Measurements from ENCODE around the gene DAGLB. TPM values are rescaled to one million over a fixed set of nuclear protein-coding genes. Genes with fewer than 3 reads are reported as not detected.
A peak's percentile ranks its signal among the peaks of the same experiment; 100 is the strongest.

Gene DAGLB
- total RNA-seq, 3 donors from 2014 or later (not counting 1 experiment from before 2014, with no cell fraction given), result 20.3 to 25.6 (median 25.2) TPM

DNA sequence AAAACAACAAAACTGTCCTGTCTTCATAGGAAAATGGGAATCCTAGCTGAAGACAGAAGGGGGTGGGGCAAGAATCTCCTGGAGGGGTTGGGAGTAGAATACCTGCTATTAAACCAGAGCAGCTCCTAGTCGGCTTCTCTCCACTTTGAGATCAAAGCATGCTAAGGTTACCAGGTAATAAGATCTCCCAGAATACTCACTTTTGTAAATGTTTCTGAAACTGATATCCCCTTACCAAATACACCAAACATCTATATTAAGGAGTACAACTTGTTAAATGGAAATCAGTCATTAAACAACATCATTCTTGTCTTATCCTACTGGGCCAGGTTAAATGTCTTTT is 29.5 kb upstream of the DAGLB start:
- no peak overlapping the region for H3K4me3 ChIP-seq (ENCODE audit: low read length)
- no peak overlapping the region for H3K27ac ChIP-seq (ENCODE audit: low read length)
- Mint-ChIP-seq H3K4me1 (peaks cover 86 to 88% of the 10 kb centered on the region in 2 donors), H3K4me3 (peak overlapping the region; percentile 45), H3K9me3 (no peaks in the 10 kb centered on the region), H3K27ac (peak overlapping the region; percentile 94), H3K36me3 (no peaks in the 10 kb centered on the region), H3K27me3 (ENCODE audit: low read depth in 2 of 2) (no peaks in the 10 kb centered on the region)
- no peaks in the 10 kb centered on the region for H3K9me3 ChIP-seq (ENCODE audit: control insufficient read depth, insufficient read depth, low read length)
- ATAC-seq (no peak), DNase-seq (no peak)
- peaks cover 16% of the 10 kb centered on the region for H3K36me3 ChIP-seq (ENCODE audit: control insufficient read depth, insufficient read depth, low read length)
- intact Hi-C loops (cut with micrococcal nuclease), result no loop called here
- TF ChIP-seq, protein P1, sequence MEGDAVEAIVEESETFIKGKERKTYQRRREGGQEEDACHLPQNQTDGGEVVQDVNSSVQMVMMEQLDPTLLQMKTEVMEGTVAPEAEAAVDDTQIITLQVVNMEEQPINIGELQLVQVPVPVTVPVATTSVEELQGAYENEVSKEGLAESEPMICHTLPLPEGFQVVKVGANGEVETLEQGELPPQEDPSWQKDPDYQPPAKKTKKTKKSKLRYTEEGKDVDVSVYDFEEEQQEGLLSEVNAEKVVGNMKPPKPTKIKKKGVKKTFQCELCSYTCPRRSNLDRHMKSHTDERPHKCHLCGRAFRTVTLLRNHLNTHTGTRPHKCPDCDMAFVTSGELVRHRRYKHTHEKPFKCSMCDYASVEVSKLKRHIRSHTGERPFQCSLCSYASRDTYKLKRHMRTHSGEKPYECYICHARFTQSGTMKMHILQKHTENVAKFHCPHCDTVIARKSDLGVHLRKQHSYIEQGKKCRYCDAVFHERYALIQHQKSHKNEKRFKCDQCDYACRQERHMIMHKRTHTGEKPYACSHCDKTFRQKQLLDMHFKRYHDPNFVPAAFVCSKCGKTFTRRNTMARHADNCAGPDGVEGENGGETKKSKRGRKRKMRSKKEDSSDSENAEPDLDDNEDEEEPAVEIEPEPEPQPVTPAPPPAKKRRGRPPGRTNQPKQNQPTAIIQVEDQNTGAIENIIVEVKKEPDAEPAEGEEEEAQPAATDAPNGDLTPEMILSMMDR (IDR thresholded peaks at IDR 0.05), result no peak
- no peaks in the 10 kb centered on the region for H3K27me3 ChIP-seq (ENCODE audit: control insufficient read depth, insufficient read depth, low read length)
- WGBS (ENCODE audit: insufficient coverage), result 100% methylated on average over 1 of the region's 1 CpG
- peaks cover 63% of the 10 kb centered on the region for H3K4me1 ChIP-seq (ENCODE audit: control insufficient read depth, insufficient read depth, low read length)

DNA sequence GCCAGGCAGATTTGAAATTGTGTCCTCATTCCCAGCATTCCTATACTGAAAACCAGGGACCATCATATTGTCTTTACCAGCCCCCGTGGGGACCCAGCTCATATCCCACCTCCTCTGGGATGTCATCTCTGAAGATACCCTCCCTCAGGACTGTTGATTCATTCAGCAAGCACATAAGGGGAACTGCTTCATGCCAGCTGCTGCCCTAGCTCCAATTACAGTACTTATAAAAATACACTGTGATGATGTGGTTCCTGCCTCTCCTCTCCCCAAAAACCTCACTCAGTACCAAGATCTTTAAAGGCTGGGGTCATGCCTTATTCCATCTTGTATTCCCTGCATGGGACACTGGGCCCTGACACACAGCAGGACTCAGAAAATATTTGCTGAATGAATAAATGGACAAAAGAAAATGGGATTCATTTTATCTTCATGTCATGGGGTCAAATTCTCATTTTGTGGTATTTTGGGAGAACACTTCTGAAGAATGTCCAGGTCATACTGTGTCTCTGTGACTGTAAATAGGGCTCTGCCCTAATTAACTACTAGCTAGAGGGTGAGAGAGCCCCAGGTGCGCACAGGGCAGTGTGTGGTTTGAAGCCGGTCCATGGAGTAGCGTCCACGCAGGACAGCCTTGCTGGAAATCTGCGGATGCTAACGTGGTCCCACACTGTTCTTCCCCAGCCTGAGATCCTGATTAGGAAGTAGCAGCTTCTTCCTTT is 29.0 kb upstream of the DAGLB start:
- H3K36me3 Mint-ChIP-seq, result no peaks in the 10 kb centered on the region
- H3K27ac ChIP-seq (ENCODE audit: low read length), result no peak overlapping the region
- peaks cover 83 to 85% of the 10 kb centered on the region in 2 donors for H3K4me1 Mint-ChIP-seq
- H3K9me3 Mint-ChIP-seq, result no peaks in the 10 kb centered on the region
- ATAC-seq (no peak), DNase-seq (no peak)
- peaks cover 58% of the 10 kb centered on the region for H3K4me1 ChIP-seq (ENCODE audit: control insufficient read depth, insufficient read depth, low read length)
- no peaks in the 10 kb centered on the region for H3K27me3 Mint-ChIP-seq (ENCODE audit: low read depth in 2 of 2)
- H3K4me3 Mint-ChIP-seq, result peak overlapping the region; percentile 31
- no peaks in the 10 kb centered on the region for H3K9me3 ChIP-seq (ENCODE audit: control insufficient read depth, insufficient read depth, low read length)
- no peak overlapping the region for H3K4me3 ChIP-seq (ENCODE audit: low read length)
- WGBS (ENCODE audit: insufficient coverage), result 86% methylated on average over 7 of the region's 7 CpGs
- intact Hi-C loops (cut with micrococcal nuclease), result no loop called here
- H3K27ac Mint-ChIP-seq, result peak overlapping the region; percentile 94
- TF ChIP-seq, protein P1 (IDR thresholded peaks at IDR 0.05), result no peak
- no peaks in the 10 kb centered on the region for H3K27me3 ChIP-seq (ENCODE audit: control insufficient read depth, insufficient read depth, low read length)
- H3K36me3 ChIP-seq (ENCODE audit: control insufficient read depth, insufficient read depth, low read length), result peaks cover 16% of the 10 kb centered on the region

DNA sequence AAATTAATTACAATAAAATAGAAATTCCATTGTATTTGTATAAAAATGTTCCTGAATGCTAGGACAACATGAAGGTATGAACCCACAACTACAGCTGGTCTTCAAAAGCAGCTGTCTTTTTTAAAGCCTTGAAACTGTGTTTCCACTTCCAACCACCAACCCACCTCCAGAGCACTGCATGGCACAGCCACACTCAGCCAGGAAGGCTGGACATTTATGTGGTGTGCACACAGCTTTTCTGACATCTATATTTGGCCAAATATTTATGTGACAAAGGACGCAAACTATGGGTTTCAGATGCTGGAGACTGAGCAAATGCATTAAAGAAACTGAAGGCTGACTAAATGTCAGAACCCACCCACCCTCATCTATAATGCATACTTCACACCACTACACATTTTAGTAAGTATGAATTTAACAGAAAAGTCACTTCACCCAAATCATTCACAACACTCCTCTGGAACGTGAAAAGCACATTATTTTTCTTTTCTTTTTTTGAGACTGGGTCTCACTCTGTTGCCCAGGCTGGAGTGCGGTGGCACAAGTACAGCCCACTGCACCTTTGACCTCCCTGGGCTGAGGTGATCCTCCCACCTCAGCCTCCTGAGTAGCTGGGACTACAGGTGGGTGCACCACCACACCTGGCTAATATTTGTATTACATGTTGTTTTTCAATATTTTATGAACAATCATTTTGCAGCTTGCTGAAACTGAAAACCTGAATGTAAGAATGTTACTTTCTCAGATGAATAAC is 27.9 kb upstream of the DAGLB start:
- DNase-seq, result no peak
- Histone ChIP-seq H3K36me3 (ENCODE audit: control insufficient read depth, insufficient read depth, low read length) (peaks cover 21% of the 10 kb centered on the region), H3K9me3 (ENCODE audit: control insufficient read depth, insufficient read depth, low read length) (no peaks in the 10 kb centered on the region), H3K27ac (ENCODE audit: low read length) (no peak overlapping the region), H3K4me1 (ENCODE audit: control insufficient read depth, insufficient read depth, low read length) (peaks cover 54% of the 10 kb centered on the region), H3K4me3 (ENCODE audit: low read length) (no peak overlapping the region), H3K27me3 (ENCODE audit: control insufficient read depth, insufficient read depth, low read length) (no peaks in the 10 kb centered on the region)
- Mint-ChIP-seq H3K27me3 (ENCODE audit: low read depth in 2 of 2) (no peaks in the 10 kb centered on the region), H3K27ac (peak overlapping the region; percentile 94), H3K36me3 (no peaks in the 10 kb centered on the region), H3K4me1 (peaks cover 73 to 74% of the 10 kb centered on the region in 2 donors), H3K9me3 (no peaks in the 10 kb centered on the region), H3K4me3 (peak overlapping the region; percentile 31)
- WGBS (ENCODE audit: insufficient coverage), result 83% methylated on average over 3 of the region's 3 CpGs
- no peak for ATAC-seq
- intact Hi-C loops (cut with micrococcal nuclease), result no loop called here
- TF ChIP-seq, protein P1 (IDR thresholded peaks at IDR 0.05), result no peak
